Liver (tissue), 9 donors: ENCODE measurements around the gene ITCH. TPM values are rescaled to one million over a fixed set of nuclear protein-coding genes. Genes with fewer than 3 reads are reported as not detected.
"Not testable (repeated sequence)": the region's sequence is repeated elsewhere in the genome, so short reads cannot be mapped to it uniquely, and the experiment has no call there.

Source experiments
- DNase-seq: peaks from one replicate; pipeline ENCODE4 v3.0.0-alpha.2; 2017; ENCODE audit warnings: low spot score
- H3K27ac ChIP-seq, 2 donors: one replicate each; pipeline ENCODE4 v1.7.0; 2013; ENCODE audit warnings: inconsistent platforms in 2 of 2, low read length in 2 of 2, control low read depth in 1 of 2, low read depth in 1 of 2, mild to moderate bottlenecking in 1 of 2
- H3K27me3 ChIP-seq, 4 donors: one replicate each; pipeline versions ENCODE4 v1.6.1 to v1.7.0; 2013; ENCODE audit warnings: low read length in 3 of 4, inconsistent platforms in 1 of 4, mild to moderate bottlenecking in 1 of 4, moderate library complexity in 1 of 4; ENCODE audit not compliant: control insufficient read depth in 4 of 4, insufficient read depth in 4 of 4
- H3K36me3 ChIP-seq, 4 donors: one replicate each; pipeline versions ENCODE4 v1.6.1 to v1.7.0; 2013; ENCODE audit warnings: low read length in 3 of 4, mild to moderate bottlenecking in 3 of 4, low read depth in 1 of 4, moderate library complexity in 1 of 4; ENCODE audit not compliant: control insufficient read depth in 4 of 4, insufficient read depth in 3 of 4
- H3K4me1 ChIP-seq, 4 donors: one replicate each; pipeline versions ENCODE4 v1.6.1 to v1.7.0; 2013; ENCODE audit warnings: low read length in 3 of 4, mild to moderate bottlenecking in 3 of 4, moderate library complexity in 1 of 4; ENCODE audit not compliant: control insufficient read depth in 4 of 4, insufficient read depth in 4 of 4
- H3K4me3 ChIP-seq, 3 donors: one replicate each; pipeline versions ENCODE4 v1.6.1 to v1.7.0; 2013; ENCODE audit warnings: low read length in 3 of 3, control low read depth in 1 of 3, low read depth in 1 of 3, mild to moderate bottlenecking in 1 of 3
- H3K9ac ChIP-seq, 2 donors: one replicate each; pipeline ENCODE4 v1.7.0; 2013; ENCODE audit warnings: low read length in 2 of 2, mild to moderate bottlenecking in 2 of 2, moderate library complexity in 2 of 2, control low read depth in 1 of 2, low read depth in 1 of 2
- H3K9me3 ChIP-seq, 4 donors: one replicate each; pipeline versions ENCODE4 v1.6.1 to v1.7.0; 2013; ENCODE audit warnings: low read length in 3 of 4; ENCODE audit not compliant: control insufficient read depth in 4 of 4
- ATF3 ChIP-seq: IDR thresholded peaks from 2 replicates; pipeline ENCODE4 v1.6.1; 2016; ENCODE audit warnings: antibody characterized with exemption
- CTCF ChIP-seq: fragments of 150-350 bp; IDR thresholded peaks from 2 replicates; pipeline ENCODE4 v1.5.1; 2017; ENCODE audit warnings: improper control_type of control experiment, low read depth, low read length; ENCODE audit not compliant: missing input control
- FOXA1 ChIP-seq: IDR thresholded peaks from 2 replicates; pipeline ENCODE4 v1.6.1; 2016; ENCODE audit warnings: antibody characterized with exemption
- FOXA2 ChIP-seq: IDR thresholded peaks from 2 replicates; pipeline ENCODE4 v1.6.1; 2016; ENCODE audit warnings: antibody characterized with exemption
- GABPA ChIP-seq, 2 donors: IDR thresholded peaks in 1 of 2; conservative IDR thresholded peaks in 1 of 2; 2 replicates each; pipeline ENCODE4 v1.6.1; 2016; ENCODE audit warnings: antibody characterized with exemption in 2 of 2, mild to moderate bottlenecking in 1 of 2, moderate library complexity in 1 of 2
- HNF4A ChIP-seq, 2 donors: conservative IDR thresholded peaks; 2 replicates each; pipeline ENCODE4 v1.6.1; 2016; ENCODE audit warnings: antibody characterized with exemption in 2 of 2, mild to moderate bottlenecking in 2 of 2
- HNF4G ChIP-seq: IDR thresholded peaks from 2 replicates; pipeline ENCODE4 v1.6.1; 2016; ENCODE audit warnings: antibody characterized with exemption
- JUND ChIP-seq, 2 donors: IDR thresholded peaks; 2 replicates each; pipeline ENCODE4 v1.6.1; 2016; ENCODE audit warnings: antibody characterized with exemption in 2 of 2
- MAX ChIP-seq: IDR thresholded peaks from 2 replicates; pipeline ENCODE4 v1.6.1; 2016; ENCODE audit warnings: antibody characterized with exemption
- NR2F2 ChIP-seq: IDR thresholded peaks from 2 replicates; pipeline ENCODE4 v1.6.1; 2016; ENCODE audit warnings: antibody characterized with exemption
- RAD21 ChIP-seq, 2 donors: IDR thresholded peaks; 2 replicates each; pipeline ENCODE4 v1.6.1; 2016; ENCODE audit warnings: antibody characterized with exemption in 2 of 2, mild to moderate bottlenecking in 2 of 2
- RXRA ChIP-seq, 2 donors: IDR thresholded peaks; 2 replicates each; pipeline ENCODE4 v1.6.1; 2017 to 2018; ENCODE audit warnings: antibody characterized with exemption in 2 of 2, mild to moderate bottlenecking in 1 of 2
- SP1 ChIP-seq: IDR thresholded peaks from 2 replicates; pipeline ENCODE4 v1.6.1; 2018; ENCODE audit warnings: antibody characterized with exemption, mild to moderate bottlenecking
- TAF1 ChIP-seq: conservative IDR thresholded peaks from 2 replicates; pipeline ENCODE4 v1.6.1; 2016; ENCODE audit warnings: antibody characterized with exemption, mild to moderate bottlenecking
- YY1 ChIP-seq: IDR thresholded peaks from 2 replicates; pipeline ENCODE4 v1.6.1; 2016; ENCODE audit warnings: antibody characterized with exemption, mild to moderate bottlenecking
- ZBTB33 ChIP-seq: IDR thresholded peaks from 2 replicates; pipeline ENCODE4 v1.6.1; 2016; ENCODE audit warnings: antibody characterized with exemption
- WGBS: extraction: QIAGEN DNeasy Blood & Tissue Kit; methylation state at CpG from one replicate; pipeline ENCODE4 v1.1.7; 2013; 5-methylcytosine and 5-hydroxymethylcytosine counted together
- polyA plus RNA-seq, 2 donors: library from polyadenylated mRNA; stranded (reverse) in 1 of 2; unstranded in 1 of 2; fragments of 200-250 nt in 1 of 2; fragments of >200 nt in 1 of 2; fragmentation: Nextera tagmentation in 1 of 2; extraction: Ambion mirVana in 1 of 2; gene quantifications; one replicate each; pipeline versions ENCODE4 v1.2.1 to v1.2.3, GENCODE V29; 2013 to 2015
- total RNA-seq, 2 donors: library from RNA; depleted of rRNA; stranded (reverse); fragments of >200 nt; gene quantifications; one replicate each; pipeline ENCODE4 v1.2.3, GENCODE V29; 2014
- donor health status: healthy.
- donor health status: healthy.
- donor health status: healthy.
- donor health status: healthy.
- donor health status: healthy.

Gene ITCH
- total and polyA plus RNA-seq, 4 donors: 14.3 to 85.3 (median 25.8) TPM

- TF ChIP-seq JUND (IDR thresholded peaks at IDR 0.05) (no peak), FOXA2 (no peak), NR2F2 (no peak)
- no peaks in the 10 kb centered on the region for H3K36me3 ChIP-seq
- DNase-seq: no peak
- WGBS: 78% methylated on average over 9 of the region's 9 CpGs
- no peak overlapping the region for H3K9ac ChIP-seq
- peaks cover 0 to 20% (median 14%) of the 10 kb centered on the region in 4 donors for H3K4me1 ChIP-seq
- no peak overlapping the region for H3K4me3 ChIP-seq
- no peaks in the 10 kb centered on the region for H3K9me3 ChIP-seq
- H3K27me3 ChIP-seq: no peaks in the 10 kb centered on the region
- no peak overlapping the region for H3K27ac ChIP-seq
Measured at GRCh38 chr20:34322267-34323105, 40.6 kb upstream of the ITCH start.

GRCh38 chr20:34324541-34324940 is 38.5 kb upstream of the ITCH start:
- Histone ChIP-seq H3K9ac (no peak overlapping the region), H3K36me3 (no peaks in the 10 kb centered on the region), H3K27me3 (no peaks in the 10 kb centered on the region), H3K4me3 (no peak overlapping the region), H3K27ac (no peak overlapping the region), H3K4me1 (peaks cover 0 to 7% (median 7%) of the 10 kb centered on the region in 4 donors), H3K9me3 (no peaks in the 10 kb centered on the region)
- 21% methylated on average over 2 of the region's 2 CpGs for WGBS
- TF ChIP-seq SP1 (no peak), NR2F2 (peak; percentile 52)
- no peak for DNase-seq

GRCh38 chr20:34328207-34328606 is 34.9 kb upstream of the ITCH start:
- not testable (repeated sequence) for H3K4me1 ChIP-seq, DNase-seq, H3K36me3 ChIP-seq, H3K4me3 ChIP-seq, H3K9ac ChIP-seq, H3K27me3 ChIP-seq, H3K27ac ChIP-seq, H3K9me3 ChIP-seq
- WGBS: 94% methylated on average over 4 of the region's 4 CpGs

GRCh38 chr20:34328928-34329677 is 34.0 kb upstream of the ITCH start:
- Histone ChIP-seq H3K36me3 (no peaks in the 10 kb centered on the region), H3K9me3 (no peaks in the 10 kb centered on the region), H3K9ac (no peak overlapping the region), H3K27ac (no peak overlapping the region), H3K4me3 (no peak overlapping the region), H3K27me3 (no peaks in the 10 kb centered on the region), H3K4me1 (peaks cover 0 to 7% (median 7%) of the 10 kb centered on the region in 4 donors)
- WGBS: 94% methylated on average over 9 of the region's 9 CpGs
- TF ChIP-seq ZBTB33 (no peak), RAD21 (IDR thresholded peaks at IDR 0.05) (no peak), YY1 (no peak), HNF4G (no peak), CTCF (no peak), GABPA (IDR thresholded peaks at IDR 0.05 in 1 of 2, conservative IDR thresholded peaks at IDR 0.05 in 1 of 2) (no peak), MAX (no peak), ATF3 (no peak), HNF4A (conservative IDR thresholded peaks at IDR 0.05) (no peak), FOXA1 (no peak), TAF1 (no peak), RXRA (IDR thresholded peaks at IDR 0.05) (no peak), SP1 (no peak)
- no peak for DNase-seq
